HG03097 (cell line): ENCODE data around the gene PLEKHM1.
"Not testable (repeated sequence)": the region's sequence is repeated elsewhere in the genome, so short reads cannot be mapped to it uniquely, and the experiment has no call there.

Experiments used
- ATAC-seq: cut with Tn5 transposase; IDR thresholded peaks from one replicate; pipeline ENCODE4 v1.9.1; 2021; ENCODE audit not compliant: unreplicated experiment, low FRiP score

PLEKHM1 gene

DNA sequence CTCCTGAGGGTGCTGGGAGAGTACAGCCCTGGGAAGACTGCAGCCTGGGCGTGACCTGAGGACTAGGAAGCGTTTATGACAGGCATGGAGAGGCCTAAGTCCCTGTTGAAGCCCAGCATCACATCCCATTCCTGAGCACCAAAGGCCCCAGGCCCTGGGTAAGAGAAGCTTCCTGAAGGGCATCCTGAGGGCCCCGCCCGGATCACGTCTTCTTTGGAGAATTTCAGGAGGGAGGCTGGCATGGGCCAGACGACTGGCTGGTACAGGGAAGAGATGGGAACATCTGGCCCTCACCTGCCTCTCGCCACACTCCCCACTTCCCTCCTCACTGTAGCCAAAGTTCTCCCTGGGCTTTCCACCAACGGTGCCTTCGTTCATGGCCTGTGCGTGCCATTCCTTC lies 46.2 kb downstream of the PLEKHM1 start:
- not testable (repeated sequence) for ATAC-seq

DNA sequence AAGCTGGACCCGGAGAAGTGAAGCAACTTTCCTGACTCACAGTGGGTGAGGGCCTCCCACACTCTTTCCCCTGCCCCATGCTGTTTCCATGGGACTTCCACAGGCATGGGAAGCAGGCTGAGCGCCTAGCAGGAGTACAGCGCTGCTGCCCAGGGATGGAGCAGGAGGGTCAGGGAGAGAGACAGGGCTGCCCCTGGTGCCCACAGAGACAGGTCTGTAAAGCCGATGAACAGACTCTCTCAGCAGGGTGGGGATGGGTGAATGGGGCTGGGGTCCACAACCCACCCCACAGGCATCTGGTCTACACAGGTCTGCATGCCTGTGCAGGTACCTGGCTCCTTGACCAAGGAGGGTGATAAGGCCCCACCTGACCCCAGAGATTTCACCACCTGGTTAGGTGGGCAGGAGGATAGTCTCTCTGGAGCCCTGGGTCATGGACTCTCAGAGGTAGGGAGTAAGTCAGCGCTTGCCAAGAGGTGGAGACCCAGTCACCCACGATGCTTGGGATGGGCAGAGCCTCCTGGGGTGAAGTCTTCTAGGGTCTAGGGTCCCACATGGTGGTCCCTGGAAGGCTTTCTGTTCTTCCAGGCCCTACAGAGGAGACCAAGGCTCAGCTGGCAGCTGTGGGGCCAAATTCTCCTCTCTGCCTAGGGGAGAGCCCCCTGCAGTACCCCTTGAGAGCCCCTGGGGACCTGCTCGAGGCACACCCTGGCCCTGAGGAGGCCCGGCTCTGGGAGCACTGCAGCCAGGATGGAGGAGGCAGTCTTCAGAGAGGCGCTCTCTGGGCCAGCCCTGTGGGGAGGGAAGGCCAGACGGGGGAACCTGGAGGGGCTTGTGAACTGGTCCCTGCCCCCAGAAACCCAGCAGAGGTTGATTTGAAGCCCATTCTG lies 46.9 kb downstream of the PLEKHM1 start:
- ATAC-seq = not testable (repeated sequence)

DNA sequence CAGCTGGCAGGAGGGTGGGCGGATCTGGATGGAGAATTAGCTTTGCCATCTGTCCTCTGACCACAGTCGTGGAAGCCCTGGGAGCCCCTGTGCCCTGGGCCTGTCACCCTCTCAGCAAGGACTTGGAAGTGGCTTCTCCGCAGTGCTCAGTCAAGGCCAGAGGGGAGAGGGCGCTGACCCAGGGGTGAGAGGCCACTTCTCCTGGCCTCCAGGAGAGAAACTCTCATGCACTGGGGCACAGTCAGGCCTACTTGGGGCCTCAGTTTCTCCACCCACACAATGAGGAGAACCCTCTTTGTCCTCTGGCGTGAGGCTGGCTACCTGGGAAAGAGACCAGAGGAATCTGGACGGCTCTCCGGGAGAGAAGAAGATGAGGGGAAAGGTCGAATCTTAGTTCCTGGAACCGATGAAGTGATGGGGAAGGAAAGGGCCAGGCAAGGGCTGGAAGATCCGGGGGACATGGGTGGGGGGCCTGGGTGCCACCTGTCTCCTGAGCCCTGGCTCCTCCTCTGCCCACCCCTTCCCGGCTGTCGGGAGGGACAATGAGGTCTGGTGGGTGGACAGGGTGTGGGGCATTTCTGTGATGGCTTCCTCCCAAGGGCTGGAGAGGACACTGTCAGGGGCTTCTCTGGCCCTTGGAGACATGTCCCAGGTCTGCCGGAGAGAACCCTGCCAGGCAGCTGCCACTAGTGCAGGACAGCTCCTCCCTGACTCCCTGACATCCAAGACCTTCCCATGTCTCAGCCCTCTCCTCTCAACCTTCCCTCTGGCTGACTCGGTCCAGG lies 48.8 kb downstream of the PLEKHM1 start:
- ATAC-seq = no peak

DNA sequence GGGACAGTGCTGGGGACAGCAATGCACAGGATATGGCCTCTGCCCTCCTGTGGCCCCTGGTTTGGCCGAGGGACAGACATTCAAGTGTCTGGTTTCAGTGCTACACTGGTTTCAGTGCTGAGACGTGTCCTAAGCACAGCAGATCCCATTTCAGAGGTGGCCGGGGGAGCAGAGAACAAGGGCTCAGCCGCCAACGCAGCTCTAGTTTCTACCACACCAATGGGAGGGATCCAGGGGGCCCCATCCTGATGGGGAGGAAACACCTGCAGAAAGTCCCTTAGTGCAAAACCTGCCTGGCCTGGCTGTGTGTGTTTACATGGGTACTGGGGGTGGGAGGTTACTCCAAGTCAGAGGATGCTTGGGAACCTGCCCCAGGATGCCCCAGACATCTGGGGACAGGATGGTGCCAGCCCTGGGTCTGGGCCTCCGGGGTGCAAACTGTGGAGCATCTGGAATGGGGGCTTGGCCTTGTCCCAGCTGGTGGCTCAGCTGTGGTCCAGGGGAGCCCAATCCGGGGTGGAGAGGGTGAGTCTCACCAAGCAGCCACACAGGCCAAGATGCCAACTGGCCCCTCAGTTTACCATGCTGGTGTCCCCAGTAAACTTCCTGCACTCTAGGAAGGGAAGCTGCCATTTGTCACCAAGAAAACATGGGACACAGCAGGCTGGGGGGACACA lies 49.5 kb downstream of the PLEKHM1 start:
- peak; percentile 52 for ATAC-seq

DNA sequence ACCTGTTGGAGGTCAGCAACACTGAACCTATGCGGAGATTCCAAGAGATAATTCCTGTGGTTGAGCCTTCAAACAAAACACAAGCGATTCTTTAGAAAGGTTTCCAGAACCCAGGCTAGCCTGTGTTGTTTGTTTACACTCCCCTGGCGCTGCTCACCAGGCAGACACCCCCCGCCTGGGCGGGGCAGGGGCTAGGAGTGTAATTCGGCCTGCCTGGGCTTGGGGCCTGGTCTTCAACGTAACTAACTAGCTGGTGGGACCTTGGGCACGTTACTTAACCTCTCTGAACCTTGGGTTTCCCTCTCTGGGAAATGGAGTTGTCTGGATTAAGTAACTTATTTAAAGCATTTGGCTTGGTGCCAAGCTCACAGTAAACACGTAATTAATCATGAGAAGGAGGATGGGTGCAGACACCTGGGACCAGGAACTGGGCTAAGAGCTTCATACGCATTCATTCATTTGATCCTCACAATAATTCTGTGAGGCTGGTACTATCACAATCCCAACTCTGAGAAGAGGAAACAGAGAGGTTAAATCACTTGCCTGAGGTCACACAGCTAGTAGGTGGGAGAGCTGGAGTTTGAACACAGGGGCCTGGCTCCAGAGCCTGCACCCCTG lies 50.3 kb downstream of the PLEKHM1 start:
- no peak for ATAC-seq

DNA sequence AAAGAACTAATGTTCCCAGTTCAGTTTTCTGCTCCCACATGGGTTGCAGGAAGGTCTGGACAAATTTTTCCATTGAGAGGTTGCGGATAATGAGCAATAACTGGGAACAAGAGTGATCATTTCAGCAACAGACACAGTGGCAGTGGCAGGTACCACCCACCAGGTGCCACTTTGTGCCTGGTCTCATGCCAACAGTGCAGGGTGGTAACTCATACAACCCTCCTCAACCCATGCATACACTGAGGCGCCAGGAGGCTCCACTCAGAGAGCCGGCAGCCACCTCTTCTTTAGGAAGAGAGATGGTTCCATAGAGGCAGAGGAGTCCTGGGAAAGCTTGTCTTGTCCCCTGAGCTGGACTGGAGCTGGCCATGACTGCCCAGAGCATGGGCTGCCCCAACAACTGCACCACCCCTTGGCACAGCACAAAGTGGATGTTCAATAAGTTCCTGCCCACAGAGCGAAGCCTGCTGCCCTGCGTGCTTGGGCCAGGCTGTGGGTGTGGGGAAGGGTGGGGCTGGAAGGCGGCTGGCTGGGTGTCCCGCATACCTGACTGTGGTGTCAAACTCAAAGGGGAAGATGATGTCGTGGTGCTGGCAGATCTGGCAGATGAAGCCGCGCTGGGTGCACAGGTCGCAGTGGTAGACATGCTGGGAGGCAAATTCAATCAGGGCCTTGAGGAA lies 51.5 kb downstream of the PLEKHM1 start:
- ATAC-seq = no peak

DNA sequence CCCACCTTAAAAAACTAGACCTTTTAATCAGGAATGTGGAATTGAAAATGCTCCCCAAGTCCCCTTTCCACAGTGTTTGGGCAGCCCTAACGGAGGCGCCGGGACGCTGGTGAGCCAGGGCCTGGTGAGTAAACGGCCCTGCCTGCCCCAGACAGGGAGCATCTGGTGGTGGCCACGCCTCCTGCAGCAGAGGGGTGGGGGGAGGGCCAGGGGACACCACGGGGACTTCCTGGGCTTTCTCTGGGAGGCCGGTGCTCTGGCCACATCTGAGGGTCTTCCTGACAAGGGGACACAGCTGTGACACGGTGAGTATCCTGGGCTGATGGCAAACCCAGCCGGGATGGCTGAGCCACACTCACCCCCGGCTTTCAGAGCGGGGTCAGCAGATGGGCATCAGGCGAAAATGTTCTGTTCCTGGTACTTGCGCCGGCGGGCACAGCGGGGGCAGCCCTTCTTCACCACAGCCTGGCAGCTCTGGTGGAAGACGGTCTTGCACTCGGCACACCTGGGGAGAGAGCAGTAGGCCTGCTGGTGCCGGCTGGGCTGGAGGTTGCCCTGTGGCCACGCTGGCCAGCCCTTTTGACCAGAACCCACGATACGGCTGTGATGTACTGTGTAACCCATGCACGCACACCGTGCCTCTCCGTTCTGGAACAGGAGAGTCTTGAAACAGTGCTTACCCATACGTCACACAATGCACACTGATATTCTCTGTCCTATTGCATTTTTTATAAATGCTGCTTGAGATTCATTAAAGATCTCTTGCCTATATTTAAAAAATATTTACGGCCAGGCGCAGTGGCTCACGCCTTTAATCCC lies 52.8 kb downstream of the PLEKHM1 start:
- no peak for ATAC-seq

DNA sequence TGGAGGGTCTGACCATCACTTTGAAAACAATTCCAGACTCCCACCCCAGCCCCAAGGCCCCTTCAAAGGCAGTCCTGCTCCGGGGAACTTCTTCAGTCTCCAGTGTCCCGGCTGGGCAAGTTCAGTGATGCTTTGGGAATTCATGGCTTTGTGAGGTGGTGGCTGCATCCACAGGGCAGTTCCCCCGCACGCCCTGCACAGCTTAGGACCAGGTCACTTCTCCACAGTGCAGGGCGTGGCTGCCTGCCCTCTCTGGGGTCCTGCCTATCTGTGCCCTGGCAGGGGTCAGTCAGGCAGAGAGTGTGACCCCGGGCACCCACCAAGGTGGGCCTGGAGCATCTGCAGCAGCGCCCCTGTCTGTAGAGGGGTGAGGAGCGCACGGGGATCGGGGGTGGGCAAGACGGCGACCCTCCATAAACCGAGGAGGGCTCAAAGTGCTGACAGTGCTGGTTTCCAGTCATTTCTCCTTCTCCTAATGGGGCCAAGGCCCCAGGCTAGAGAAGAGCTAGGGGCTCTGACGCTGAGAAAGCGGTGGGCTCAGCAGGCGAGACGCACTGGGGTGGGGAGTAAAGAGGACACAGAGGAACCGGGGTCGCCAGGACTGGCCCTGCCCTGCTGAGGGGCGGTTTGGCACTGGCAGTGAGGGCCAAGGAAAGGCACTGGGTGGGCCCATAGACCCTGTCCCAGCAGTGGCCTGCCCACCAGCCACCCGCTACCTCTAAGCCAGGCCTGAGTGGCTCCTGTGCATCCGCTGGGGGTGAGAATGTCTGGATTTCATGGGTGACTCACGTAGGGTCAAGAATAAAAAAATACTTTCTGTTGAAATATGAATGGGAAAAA lies 53.7 kb downstream of the PLEKHM1 start:
- ATAC-seq = no peak

DNA sequence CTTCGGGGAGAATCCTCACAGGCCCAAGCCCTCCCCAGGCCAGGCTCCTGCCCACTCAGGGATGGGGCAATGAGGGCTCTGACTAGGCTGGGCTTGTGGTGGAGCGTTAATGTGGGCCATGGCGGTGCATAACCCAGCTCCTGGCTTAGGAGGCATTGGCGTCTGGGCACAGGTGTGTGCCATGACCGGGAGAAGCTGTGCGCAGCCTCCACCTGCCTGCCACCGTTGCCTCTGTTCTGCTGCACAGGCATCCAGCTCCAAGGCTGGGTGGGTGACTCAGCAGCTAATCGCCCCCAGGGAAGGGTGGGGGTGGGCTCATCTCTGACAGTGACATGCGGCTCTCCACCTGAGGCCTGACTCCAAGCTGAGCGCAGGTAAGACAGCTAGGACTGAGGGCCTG lies 54.4 kb downstream of the PLEKHM1 start:
- ATAC-seq = no peak

DNA sequence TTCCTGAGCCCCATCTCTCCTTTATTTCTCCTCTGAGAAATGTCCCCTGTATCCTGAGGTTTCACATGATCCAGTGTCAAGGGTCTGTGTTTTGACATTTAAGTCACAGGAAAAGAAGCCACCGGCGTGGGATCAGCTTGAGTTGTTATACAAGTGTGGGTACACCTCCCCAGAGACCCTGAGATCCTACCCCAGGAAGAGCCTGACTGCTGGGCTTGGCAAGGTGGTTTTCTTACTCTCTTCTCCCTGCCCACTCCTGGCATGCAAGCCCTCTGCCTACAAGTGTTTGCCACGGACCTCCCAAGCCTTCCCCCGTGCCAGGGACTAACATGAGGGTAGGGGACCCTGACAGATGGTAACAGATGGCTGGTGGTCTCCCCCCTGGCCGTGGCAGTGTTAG lies 55.0 kb downstream of the PLEKHM1 start:
- no peak for ATAC-seq

DNA sequence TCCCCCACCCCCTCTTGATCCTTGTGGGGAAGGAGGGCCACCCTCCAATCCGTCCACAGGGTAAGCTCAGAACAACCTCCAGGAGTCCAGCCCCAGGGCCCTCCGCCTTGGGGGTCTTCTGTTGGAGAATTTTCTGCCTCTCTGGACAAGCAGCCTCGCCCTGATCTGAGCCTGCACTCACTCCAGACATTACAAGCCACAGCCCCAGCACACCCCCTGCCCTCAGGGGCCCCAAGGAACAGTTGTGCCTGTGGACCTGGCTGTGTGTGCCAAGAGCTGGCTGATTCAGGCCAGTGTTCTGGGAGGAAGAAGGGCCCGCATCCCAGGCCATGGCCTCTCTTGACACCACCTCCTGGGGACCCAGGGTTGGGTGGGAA lies 57.4 kb downstream of the PLEKHM1 start:
- ATAC-seq = no peak

DNA sequence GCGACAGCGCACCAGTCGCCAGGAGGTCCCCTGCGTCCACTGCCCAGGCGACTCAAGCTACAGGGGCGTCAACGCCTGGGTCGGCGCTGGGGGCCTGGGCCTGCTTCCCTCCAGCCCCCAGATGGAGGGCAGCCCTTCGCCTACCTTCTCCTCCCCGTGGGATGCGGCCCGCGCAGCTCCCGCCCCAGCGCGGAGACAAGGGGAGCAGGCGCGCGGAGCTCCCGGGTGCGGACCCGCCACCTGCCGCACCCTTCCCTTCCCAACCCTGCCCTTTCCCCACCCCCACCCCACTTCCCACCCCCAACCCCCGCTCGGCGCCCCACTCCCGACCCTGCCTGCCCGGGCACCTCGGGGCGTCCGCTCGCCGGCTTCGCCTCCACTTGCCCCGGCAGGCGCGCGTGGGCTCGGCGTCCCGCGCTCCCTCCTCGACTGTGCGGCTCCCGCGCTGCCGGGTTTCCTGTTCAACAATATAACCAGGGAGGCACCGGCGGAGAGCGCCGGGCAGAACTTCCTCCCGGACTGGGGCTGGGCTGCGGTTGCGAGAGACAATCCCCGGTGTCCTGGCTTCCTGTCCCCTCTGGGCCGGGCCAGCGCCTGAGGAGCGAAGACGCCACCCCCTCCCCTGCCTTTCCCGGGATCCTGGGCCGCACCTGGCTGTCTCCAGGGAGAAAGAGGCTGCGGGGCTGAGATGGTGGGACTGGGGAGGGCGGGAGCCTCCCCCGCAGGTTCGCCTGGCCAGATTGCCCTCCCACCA lies 57.9 kb downstream of the PLEKHM1 start, which contains the start of gene ARHGAP27:
TSS of gene ARHGAP27 (minus strand) at position 466 of the 754 bp plus-strand sequence. CDS start 2,591 bp downstream, outside the sequence.
- ATAC-seq = no peak

DNA sequence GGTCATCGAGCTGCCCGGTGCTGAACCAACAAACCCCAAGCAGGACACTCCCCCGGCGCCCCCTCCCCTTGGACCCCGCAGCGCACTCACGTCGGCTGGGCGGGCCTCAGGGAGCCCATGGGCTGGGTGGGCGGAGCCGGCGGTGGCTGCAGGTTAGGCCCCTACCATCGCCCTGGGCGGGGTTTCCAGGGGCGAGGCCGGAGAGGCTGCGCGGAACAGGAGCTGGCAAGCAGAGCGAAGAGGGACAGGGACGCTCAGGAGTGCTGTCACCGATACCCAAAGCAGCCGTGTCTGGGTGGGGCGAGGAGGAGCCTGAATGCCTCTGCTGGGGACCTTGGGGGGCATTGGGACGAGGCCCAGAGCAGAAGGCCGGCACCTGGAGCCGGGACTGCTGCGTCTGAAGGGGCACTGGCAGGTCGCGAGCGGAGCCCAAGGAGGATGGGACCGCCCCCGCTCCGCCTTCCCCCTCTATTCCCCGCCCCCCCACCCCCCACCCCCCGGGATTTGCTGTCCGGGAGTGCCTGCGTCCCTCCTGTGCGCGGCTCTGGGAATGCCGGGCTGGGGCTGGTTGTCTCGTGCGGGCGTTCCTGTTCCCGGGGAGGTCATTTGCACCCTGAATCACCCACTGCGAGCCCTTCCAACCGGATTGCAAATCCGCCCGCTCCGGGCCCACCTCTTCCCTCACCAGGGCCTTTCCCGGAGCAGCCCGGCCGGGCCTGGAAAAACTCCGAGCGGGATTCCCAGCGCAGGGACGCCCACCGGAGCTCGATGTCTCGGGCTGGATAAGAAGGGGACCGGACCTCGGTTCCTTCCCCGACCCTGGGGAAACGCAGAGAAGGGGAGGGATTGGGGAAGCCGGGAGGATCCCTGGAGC lies 58.8 kb downstream of the PLEKHM1 start:
- ATAC-seq = peak; percentile 44

DNA sequence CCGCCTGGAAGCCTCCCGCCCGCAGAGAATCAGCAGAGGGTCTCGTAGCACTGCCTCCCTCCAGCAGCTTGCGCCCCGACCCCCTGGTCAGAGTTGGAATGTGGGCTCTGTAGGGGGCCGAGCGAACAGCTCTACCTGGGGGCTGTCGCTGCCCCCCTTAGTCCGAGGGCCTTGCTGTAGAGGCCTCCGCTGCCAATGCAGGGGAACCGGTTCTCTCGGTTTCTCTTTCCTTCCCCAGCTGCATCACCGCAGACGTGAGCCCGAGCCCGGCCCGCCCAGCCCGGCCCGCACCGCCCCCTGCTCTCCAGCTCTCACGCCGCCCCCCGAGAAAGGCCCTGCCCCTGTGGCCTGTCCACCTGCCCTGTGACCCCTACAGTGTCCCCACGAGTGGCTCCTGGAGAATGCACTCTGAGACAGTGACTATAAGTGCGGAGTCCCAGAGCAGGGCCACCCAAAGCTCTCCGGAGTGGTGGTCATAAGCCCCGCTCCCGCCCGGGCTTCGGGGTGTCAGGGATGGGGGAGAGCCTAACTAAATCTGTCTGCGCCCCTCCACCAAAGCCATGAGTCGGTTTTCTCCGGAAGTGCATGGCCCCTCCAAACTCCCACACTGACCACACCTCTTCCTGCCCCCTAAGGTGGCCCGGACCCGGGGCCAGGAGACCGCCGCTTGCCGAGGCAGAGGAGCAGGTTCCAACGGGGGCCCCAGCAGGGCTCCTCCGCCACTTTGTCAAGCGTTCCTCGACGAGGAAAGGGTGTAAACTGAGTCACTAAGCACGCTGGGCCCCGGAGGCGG lies 59.6 kb downstream of the PLEKHM1 start:
- peak; percentile 20 for ATAC-seq

DNA sequence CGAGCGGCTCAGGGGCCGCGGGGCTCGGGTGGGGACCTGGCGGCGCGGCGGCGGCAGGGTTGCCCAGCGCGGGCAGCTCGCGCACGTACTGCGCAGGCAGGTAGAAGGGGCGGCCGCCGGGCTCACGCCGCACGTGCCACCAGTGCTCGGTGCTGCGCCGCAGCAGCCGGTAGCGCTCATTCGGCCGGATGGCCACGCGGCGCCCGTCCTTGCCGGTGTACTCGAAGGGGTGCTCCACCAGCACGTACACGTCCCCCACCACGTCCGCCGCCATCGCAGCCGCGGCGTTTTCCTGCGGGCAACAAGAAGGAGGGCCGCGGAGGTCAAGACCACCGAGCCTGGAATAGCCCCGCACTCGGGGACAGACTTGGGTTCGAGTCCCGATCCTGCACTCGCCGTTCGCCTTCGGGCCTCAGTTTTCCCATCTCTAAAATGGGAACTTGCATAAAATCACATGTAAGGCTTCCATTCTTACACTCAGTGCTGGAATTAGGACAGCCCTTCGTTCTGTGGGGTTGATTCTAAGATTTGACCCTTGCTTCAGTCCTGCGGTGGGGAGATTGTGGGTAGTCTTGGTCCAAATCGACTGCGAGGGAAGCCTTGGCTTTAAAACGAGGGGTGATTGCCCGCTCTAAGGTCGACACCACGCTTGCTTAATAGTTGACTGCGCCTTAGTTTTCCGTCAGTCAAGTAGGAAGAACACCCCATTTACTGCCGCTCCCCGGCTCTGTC lies 60.3 kb downstream of the PLEKHM1 start:
- no peak for ATAC-seq
